Measurements from ENCODE around the gene DCAF8L1.
"Not testable (repeated sequence)": the region's sequence is repeated elsewhere in the genome, so short reads cannot be mapped to it uniquely, and the experiment has no call there.

The DCAF8L1 gene

GRCh38 chrX:27996132-27996531, 14.9 kb upstream of the DCAF8L1 start:
- TF ChIP-seq CTCF (IDR thresholded peaks at IDR 0.05; ENCODE audit: low read depth, low read length) = no peak
- TF ChIP-seq POLR2A (IDR thresholded peaks at IDR 0.05; ENCODE audit: extremely low read depth, insufficient read length) = no peak
- no peak for TF ChIP-seq MYC (IDR thresholded peaks at IDR 0.05; ENCODE audit: low read depth, low read length)
- TF ChIP-seq MAX (IDR thresholded peaks at IDR 0.05; ENCODE audit: low read depth, low read length) = no peak
- H3K4me3 ChIP-seq (ENCODE audit: low read depth, low read length) = no peak overlapping the region
- DNase-seq (ENCODE audit: low read depth) = no peak

GRCh38 chrX:27995611-27996010, 14.4 kb upstream of the DCAF8L1 start:
- TF ChIP-seq MAX (IDR thresholded peaks at IDR 0.05; ENCODE audit: low read depth, low read length) = no peak
- no peak for TF ChIP-seq CTCF (IDR thresholded peaks at IDR 0.05; ENCODE audit: low read depth, low read length)
- TF ChIP-seq MYC (IDR thresholded peaks at IDR 0.05; ENCODE audit: low read depth, low read length) = no peak
- TF ChIP-seq POLR2A (IDR thresholded peaks at IDR 0.05; ENCODE audit: extremely low read depth, insufficient read length) = no peak
- H3K4me3 ChIP-seq (ENCODE audit: low read depth, low read length) = no peak overlapping the region
- peak; percentile 5 for DNase-seq (ENCODE audit: low read depth)

GRCh38 chrX:27987862-27988646, 6.8 kb upstream of the DCAF8L1 start:
- no peak for TF ChIP-seq CTCF (IDR thresholded peaks at IDR 0.05; ENCODE audit: low read depth, low read length)
- TF ChIP-seq MYC (IDR thresholded peaks at IDR 0.05; ENCODE audit: low read depth, low read length) = no peak
- no peak for TF ChIP-seq POLR2A (IDR thresholded peaks at IDR 0.05; ENCODE audit: extremely low read depth, insufficient read length)
- no peak for TF ChIP-seq MAX (IDR thresholded peaks at IDR 0.05; ENCODE audit: low read depth, low read length)
- no peak overlapping the region for H3K4me3 ChIP-seq (ENCODE audit: low read depth, low read length)
- DNase-seq (ENCODE audit: low read depth) = no peak

- not testable (repeated sequence) for H3K4me3 ChIP-seq (ENCODE audit: low read depth, low read length); DNase-seq (ENCODE audit: low read depth)
These were observed 4.3 kb downstream of the DCAF8L1 start for GRCh38 chrX:27976934-27977333.

GRCh38 chrX:27976284-27976683, 5.0 kb downstream of the DCAF8L1 start:
- DNase-seq (ENCODE audit: low read depth) = no peak
- no peak overlapping the region for H3K4me3 ChIP-seq (ENCODE audit: low read depth, low read length)
- no peak for TF ChIP-seq MAX (IDR thresholded peaks at IDR 0.05; ENCODE audit: low read depth, low read length)
- TF ChIP-seq MYC (IDR thresholded peaks at IDR 0.05; ENCODE audit: low read depth, low read length) = no peak
- TF ChIP-seq POLR2A (IDR thresholded peaks at IDR 0.05; ENCODE audit: extremely low read depth, insufficient read length) = no peak
- TF ChIP-seq CTCF (IDR thresholded peaks at IDR 0.05; ENCODE audit: low read depth, low read length) = no peak

- DNase-seq (ENCODE audit: low read depth) = no peak
- no peak for TF ChIP-seq MYC (IDR thresholded peaks at IDR 0.05; ENCODE audit: low read depth, low read length)
- TF ChIP-seq POLR2A (IDR thresholded peaks at IDR 0.05; ENCODE audit: extremely low read depth, insufficient read length) = no peak
- TF ChIP-seq CTCF (IDR thresholded peaks at IDR 0.05; ENCODE audit: low read depth, low read length) = no peak
- TF ChIP-seq MAX (IDR thresholded peaks at IDR 0.05; ENCODE audit: low read depth, low read length) = no peak
- H3K4me3 ChIP-seq (ENCODE audit: low read depth, low read length) = no peak overlapping the region
These were observed 12.4 kb downstream of the DCAF8L1 start for GRCh38 chrX:27968878-27969277.
